ENCODE data around the gene DCXR. TPM values are rescaled to one million over a fixed set of nuclear protein-coding genes. Genes with fewer than 3 reads are reported as not detected.

The DCXR gene
- total and polyA plus RNA-seq, 4 experiments from 2014 or later: 65.9 to 164 (median 92.9) TPM

GRCh38 chr17:82053556-82054263, 16.2 kb upstream of the DCXR start:
- Mint-ChIP-seq H3K27ac (peak overlapping the region in 3 of 7 donors; percentile 29 to 77 (median 57)), H3K9me3 (peaks cover 0 to 4% (median 0%) of the 10 kb centered on the region in 8 donors), H3K36me3 (peaks cover 0 to 26% of the 10 kb centered on the region in 2 donors), H3K27me3 (no peaks in the 10 kb centered on the region), H3K4me1 (peaks cover 3 to 22% (median 8%) of the 10 kb centered on the region in 4 donors), H3K4me3 (peak overlapping the region; percentile 58 to 84 (median 76))
- Histone ChIP-seq H3K27me3 (ENCODE audit: insufficient read depth, low read length) (no peaks in the 10 kb centered on the region), H3K9me3 (ENCODE audit: control insufficient read depth in 1 of 2, low read length in 2 of 2) (no peaks in the 10 kb centered on the region), H3K4me1 (ENCODE audit: insufficient read depth, low read length) (peaks cover 31% of the 10 kb centered on the region), H3K4me3 (ENCODE audit: low read length in 2 of 2) (no peak overlapping the region), H3K36me3 (ENCODE audit: insufficient read depth, low read length) (peaks cover 29% of the 10 kb centered on the region), H3K27ac (ENCODE audit: low read depth, low read length) (no peak overlapping the region)
- ChIA-PET POLR2A (ENCODE audit: partially characterized antibody) (interaction anchor here (1.6 to 5.3 kb wide), 3 partner anchors 12 to 16 kb away, joined by 8 to 27 read pairs (median 26); partner anchors contain the start of genes DCXR and DUS1L), CTCF (ENCODE audit: partially characterized antibody) (interaction anchor here (1.9 kb wide), 1 partner anchor 16 kb away, joined by 8 read pairs; the partner anchor contains the start of gene DCXR)
- no peak for DNase-seq
- intact Hi-C loops (cut with micrococcal nuclease): loop anchor here (5.0 kb wide), 1 partner anchor 44 kb away; the partner anchor contains the start of gene FASN

DNA sequence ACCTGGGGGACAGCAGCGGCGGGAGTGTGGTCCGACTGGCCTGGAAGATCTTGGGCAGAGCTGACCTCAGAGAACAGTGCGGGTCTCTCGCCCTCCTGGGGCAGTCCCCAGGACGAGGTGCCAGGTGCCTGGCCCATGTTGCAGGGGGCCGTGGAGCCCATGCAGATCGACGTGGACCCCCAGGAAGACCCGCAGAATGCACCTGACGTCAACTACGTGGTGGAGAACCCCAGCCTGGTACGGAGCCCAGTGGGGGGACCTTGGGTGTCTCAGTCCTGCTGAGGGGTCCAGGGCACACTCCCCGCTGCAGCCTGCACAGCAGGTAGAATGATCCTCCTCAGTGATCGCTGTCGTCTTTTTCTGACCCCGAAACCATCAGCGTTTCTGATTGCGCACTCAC, 15.6 kb upstream of the DCXR start:
- Histone ChIP-seq H3K4me3 (ENCODE audit: low read length in 2 of 2) (no peak overlapping the region), H3K9me3 (ENCODE audit: control insufficient read depth in 1 of 2, low read length in 2 of 2) (no peaks in the 10 kb centered on the region), H3K27ac (ENCODE audit: low read depth, low read length) (no peak overlapping the region), H3K27me3 (ENCODE audit: insufficient read depth, low read length) (no peaks in the 10 kb centered on the region), H3K4me1 (ENCODE audit: insufficient read depth, low read length) (peaks cover 31% of the 10 kb centered on the region), H3K36me3 (ENCODE audit: insufficient read depth, low read length) (peaks cover 29% of the 10 kb centered on the region)
- Mint-ChIP-seq H3K36me3 (peaks cover 0 to 25% of the 10 kb centered on the region in 2 donors), H3K27ac (peak overlapping the region in 5 of 7 donors; percentile 15 to 70 (median 42)), H3K4me3 (peak overlapping the region; percentile 58 to 84 (median 76)), H3K27me3 (no peaks in the 10 kb centered on the region), H3K9me3 (peaks cover 0 to 4% (median 0%) of the 10 kb centered on the region in 8 donors), H3K4me1 (peaks cover 3 to 22% (median 8%) of the 10 kb centered on the region in 4 donors)
- POLR2A ChIA-PET (ENCODE audit: partially characterized antibody): interaction anchor here (1.1 to 5.3 kb wide), 3 partner anchors 13 to 24 kb away, joined by 3 to 27 read pairs (median 26); partner anchors contain the start of genes DCXR and DUS1L
- CTCF ChIA-PET (ENCODE audit: partially characterized antibody): interaction anchor here (0.6 to 1.9 kb wide), 2 partner anchors 15 to 442 kb away, joined by 3 to 8 read pairs; partner anchors contain the start of gene DCXR
- no peak for DNase-seq
- intact Hi-C loops (cut with micrococcal nuclease): loop anchor here (5.0 kb wide), 1 partner anchor 44 kb away; the partner anchor contains the start of gene FASN

DNA sequence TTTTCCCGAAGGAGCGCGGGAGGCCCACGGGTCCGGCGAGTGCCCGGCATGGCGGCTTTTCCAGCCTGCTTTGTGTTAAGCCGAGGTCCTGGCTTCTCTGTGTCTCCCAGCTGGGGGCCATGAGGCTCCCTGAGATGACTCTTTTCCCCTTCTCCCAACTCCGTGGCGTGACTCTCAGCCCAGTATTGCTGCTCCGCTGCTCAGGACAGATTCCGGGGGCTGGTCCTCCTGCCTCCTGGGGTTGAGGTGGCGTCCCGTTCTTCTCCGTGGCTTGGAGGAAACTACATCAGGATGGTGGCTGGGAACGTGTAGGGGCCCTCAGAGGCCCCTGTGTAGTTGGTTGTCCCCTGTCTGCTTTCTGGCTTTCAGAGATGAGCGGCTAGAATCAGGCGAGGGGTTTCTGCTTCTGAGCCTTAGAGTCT, 15.2 kb upstream of the DCXR start:
- intact Hi-C loops (cut with micrococcal nuclease): loop anchor here (5.0 kb wide), 1 partner anchor 45 kb away; the partner anchor contains the start of gene FASN
- Mint-ChIP-seq H3K4me3 (peak overlapping the region; percentile 75 to 84 (median 80)), H3K36me3 (peaks cover 0 to 22% of the 10 kb centered on the region in 2 donors), H3K9me3 (peaks cover 0 to 2% (median 0%) of the 10 kb centered on the region in 8 donors), H3K27ac (peak overlapping the region in 6 of 7 donors; percentile 29 to 90 (median 67)), H3K4me1 (peaks cover 3 to 22% (median 9%) of the 10 kb centered on the region in 4 donors), H3K27me3 (no peaks in the 10 kb centered on the region)
- CTCF ChIA-PET (ENCODE audit: partially characterized antibody): interaction anchor here (0.6 to 1.9 kb wide), 2 partner anchors 15 to 443 kb away, joined by 3 to 8 read pairs; partner anchors contain the start of gene DCXR
- no peak for DNase-seq
- Histone ChIP-seq H3K27me3 (ENCODE audit: insufficient read depth, low read length) (no peaks in the 10 kb centered on the region), H3K27ac (ENCODE audit: low read depth, low read length) (peak overlapping the region; percentile 55), H3K4me3 (ENCODE audit: low read length in 2 of 2) (peak overlapping the region; percentile 29 to 69), H3K4me1 (ENCODE audit: insufficient read depth, low read length) (peaks cover 31% of the 10 kb centered on the region), H3K36me3 (ENCODE audit: insufficient read depth, low read length) (peaks cover 29% of the 10 kb centered on the region), H3K9me3 (ENCODE audit: control insufficient read depth in 1 of 2, low read length in 2 of 2) (no peaks in the 10 kb centered on the region)
- POLR2A ChIA-PET (ENCODE audit: partially characterized antibody): interaction anchor here (0.8 to 5.3 kb wide), 6 partner anchors 13 to 46 kb away, joined by 3 to 27 read pairs (median 6); partner anchors contain the start of genes DCXR, DUS1L, FASN and RAC3

DNA sequence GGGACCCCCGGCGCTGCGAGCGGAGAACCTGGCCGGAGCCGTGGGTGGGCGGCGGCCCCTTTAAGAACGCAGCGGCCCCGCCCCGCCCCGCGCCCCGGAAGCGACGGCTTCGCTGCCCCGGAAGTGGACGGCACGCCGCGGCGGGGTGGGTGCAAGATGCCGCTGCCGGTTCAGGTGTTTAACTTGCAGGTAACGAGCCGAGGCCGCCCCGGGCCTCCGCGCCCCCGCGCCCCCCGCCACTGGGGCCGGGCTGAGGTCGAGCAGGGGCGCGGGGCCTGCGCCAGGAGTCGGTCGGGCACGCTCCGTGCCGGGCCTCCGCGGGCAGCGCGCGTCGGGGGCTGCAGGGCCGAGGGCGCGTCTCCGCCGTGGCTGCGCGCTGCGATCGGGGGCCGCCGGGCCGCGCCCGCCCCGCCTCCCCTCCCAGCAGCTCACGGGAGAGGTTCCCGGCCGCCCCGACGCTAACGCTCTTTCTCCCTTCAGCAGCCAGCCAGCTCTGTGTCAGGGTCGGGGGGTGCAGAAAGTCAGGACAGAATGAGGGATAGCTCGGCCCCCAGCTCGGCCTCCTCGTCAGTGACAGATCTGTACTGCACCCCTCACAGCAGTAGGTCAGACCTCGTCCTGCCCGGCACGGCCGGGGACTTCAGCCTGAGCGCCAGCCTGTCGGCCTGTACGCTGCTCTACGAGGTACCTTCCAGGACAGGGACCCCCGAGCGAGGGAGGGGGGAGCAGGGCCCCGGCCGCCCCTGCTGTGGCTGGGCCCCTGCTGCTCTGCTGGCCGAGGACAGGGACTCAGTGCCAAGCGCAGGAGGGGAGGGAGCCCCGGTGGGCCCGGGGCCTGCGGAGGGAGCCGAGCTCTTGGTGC, 14.5 kb upstream of the DCXR start, which contains the start of the genes GPS1 and RFNG:
Gene GPS1 (plus strand): TSS at position 123 of the 862 bp plus-strand sequence. CDS start 34 bp downstream, at position 157.
Gene RFNG (minus strand): TSS at position 36 of the 862 bp plus-strand sequence. CDS start 45 bp downstream, outside the sequence.
- no peaks in the 10 kb centered on the region for H3K27me3 Mint-ChIP-seq
- Histone ChIP-seq H3K27me3 (ENCODE audit: insufficient read depth, low read length) (no peaks in the 10 kb centered on the region), H3K36me3 (ENCODE audit: insufficient read depth, low read length) (peaks cover 29% of the 10 kb centered on the region), H3K4me3 (ENCODE audit: low read length in 2 of 2) (peak within 1 kb of the TSS; percentile 29 to 69), H3K27ac (ENCODE audit: low read depth, low read length) (peak within 1 kb of the TSS; percentile 55), H3K4me1 (ENCODE audit: insufficient read depth, low read length) (peaks cover 31% of the 10 kb centered on the region), H3K9me3 (ENCODE audit: control insufficient read depth in 1 of 2, low read length in 2 of 2) (no peaks in the 10 kb centered on the region)
- intact Hi-C loops (cut with micrococcal nuclease): loop anchor here (1.0 to 5.0 kb wide), 3 partner anchors 13 to 45 kb away; partner anchors contain the start of genes DCXR, DUS1L and FASN
- CTCF ChIA-PET (ENCODE audit: partially characterized antibody): interaction anchor here (1.9 kb wide), 1 partner anchor 14 kb away, joined by 8 read pairs; the partner anchor contains the start of gene DCXR
- peak within 1 kb of the TSS; percentile 79 to 91 (median 84) for H3K4me3 Mint-ChIP-seq
- peak; percentile 77 to 79 (median 78) for DNase-seq
- peak within 1 kb of the TSS; percentile 38 to 91 (median 87) for H3K27ac Mint-ChIP-seq
- H3K9me3 Mint-ChIP-seq: peaks cover 0 to 2% (median 0%) of the 10 kb centered on the region in 8 donors
- H3K4me1 Mint-ChIP-seq: peaks cover 3 to 22% (median 11%) of the 10 kb centered on the region in 4 donors
- H3K36me3 Mint-ChIP-seq: peaks cover 3 to 25% of the 10 kb centered on the region in 2 donors
- POLR2A ChIA-PET (ENCODE audit: partially characterized antibody): interaction anchor here (0.8 to 5.3 kb wide), 12 partner anchors 14 to 240 kb away, joined by 3 to 27 read pairs (median 5); partner anchors contain the start of genes CENPX, DCXR, DUS1L and FASN

DNA sequence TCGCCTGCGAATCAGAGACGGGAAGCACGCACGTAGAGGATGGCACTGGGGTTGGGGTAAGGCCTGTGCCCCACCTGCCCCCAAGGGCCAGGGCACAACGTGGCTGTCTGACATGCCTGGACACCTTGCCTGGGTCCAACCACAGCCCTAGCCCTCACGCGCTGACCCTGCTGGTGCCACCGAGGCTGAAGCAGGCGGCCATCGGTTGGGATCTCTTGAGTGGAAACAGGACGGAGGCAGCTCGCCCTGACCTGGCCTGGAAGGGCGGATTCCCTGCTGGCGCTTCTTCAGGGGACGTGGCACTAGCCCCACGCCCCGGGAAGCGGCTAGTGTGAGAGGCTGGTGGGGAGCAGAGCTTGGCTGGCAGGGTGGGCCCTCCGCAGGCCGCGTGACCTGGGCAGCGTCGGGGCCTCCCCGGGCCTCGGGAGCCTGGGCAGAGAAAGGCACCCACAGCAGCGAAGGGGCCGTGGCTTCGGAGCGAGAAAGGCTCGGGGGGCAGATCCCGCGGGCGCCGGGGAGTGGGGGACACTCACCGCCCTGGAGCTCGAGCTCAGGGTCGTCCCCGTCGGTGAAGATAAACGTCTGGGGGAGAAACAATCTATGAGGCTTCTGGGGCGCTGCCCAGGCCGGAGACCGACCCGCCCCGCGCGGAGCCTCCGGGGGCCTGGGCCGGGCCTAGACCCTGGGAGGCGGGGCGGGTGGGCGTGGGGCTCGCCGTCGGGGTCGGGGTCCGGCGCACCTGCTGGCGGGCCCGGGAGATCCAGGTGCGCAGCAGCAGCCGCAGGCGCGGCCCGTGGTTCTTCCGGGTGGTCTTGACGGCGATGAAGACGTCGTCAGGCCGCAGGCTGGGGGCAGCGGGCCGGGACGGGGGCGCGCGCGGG, 13.5 kb upstream of the DCXR start:
- H3K27ac ChIP-seq (ENCODE audit: low read depth, low read length): peak overlapping the region; percentile 19
- Mint-ChIP-seq H3K9me3 (peaks cover 0 to 2% (median 0%) of the 10 kb centered on the region in 8 donors), H3K27me3 (no peaks in the 10 kb centered on the region), H3K36me3 (peaks cover 3 to 21% of the 10 kb centered on the region in 2 donors), H3K4me3 (peak overlapping the region; percentile 76 to 91 (median 84)), H3K27ac (peak overlapping the region; percentile 35 to 91 (median 64)), H3K4me1 (peaks cover 3 to 22% (median 11%) of the 10 kb centered on the region in 4 donors)
- H3K36me3 ChIP-seq (ENCODE audit: insufficient read depth, low read length): peaks cover 23% of the 10 kb centered on the region
- H3K4me3 ChIP-seq (ENCODE audit: low read length in 2 of 2): peak overlapping the region in 1 of 2 donors; percentile 43
- no peak for DNase-seq
- intact Hi-C loops (cut with micrococcal nuclease): loop anchor here (1.0 to 5.0 kb wide), 3 partner anchors 14 to 46 kb away; partner anchors contain the start of genes DCXR, DUS1L and FASN
- peaks cover 31% of the 10 kb centered on the region for H3K4me1 ChIP-seq (ENCODE audit: insufficient read depth, low read length)
- CTCF ChIA-PET (ENCODE audit: partially characterized antibody): interaction anchor here (1.8 kb wide), 1 partner anchor 13 kb away, joined by 11 read pairs; the partner anchor contains the start of gene DCXR
- no peaks in the 10 kb centered on the region for H3K27me3 ChIP-seq (ENCODE audit: insufficient read depth, low read length)
- POLR2A ChIA-PET (ENCODE audit: partially characterized antibody): interaction anchor here (1.0 to 5.3 kb wide), 9 partner anchors 13 to 241 kb away, joined by 3 to 27 read pairs (median 6); partner anchors contain the start of genes CENPX, DCXR, DUS1L and FASN
- no peaks in the 10 kb centered on the region for H3K9me3 ChIP-seq (ENCODE audit: control insufficient read depth in 1 of 2, low read length in 2 of 2)

Measured in CD4-positive, alpha-beta memory T cell (primary cell).